Activated CD4-positive, alpha-beta T cell treated with anti-CD3 and anti-CD28 coated beads, Interleukin-2, amount 50 U/mL, for 16 hours (primary cell): ENCODE results near the gene PLXNB2.
A peak's percentile ranks its signal among the peaks of the same experiment; 100 is the strongest.

Source experiments
- DNase-seq: peaks from one replicate; pipeline ENCODE4 v3.0.0-alpha.2; 2020

Gene PLXNB2

GRCh38 chr22:50310949-50311444, 3.6 kb upstream of the PLXNB2 start:
- DNase-seq, result no peak

- no peak for DNase-seq
Measured at GRCh38 chr22:50310031-50310722, 2.7 kb upstream of the PLXNB2 start.

- DNase-seq, result no peak
Measured at GRCh38 chr22:50309601-50309991, 2.1 kb upstream of the PLXNB2 start.

DNA sequence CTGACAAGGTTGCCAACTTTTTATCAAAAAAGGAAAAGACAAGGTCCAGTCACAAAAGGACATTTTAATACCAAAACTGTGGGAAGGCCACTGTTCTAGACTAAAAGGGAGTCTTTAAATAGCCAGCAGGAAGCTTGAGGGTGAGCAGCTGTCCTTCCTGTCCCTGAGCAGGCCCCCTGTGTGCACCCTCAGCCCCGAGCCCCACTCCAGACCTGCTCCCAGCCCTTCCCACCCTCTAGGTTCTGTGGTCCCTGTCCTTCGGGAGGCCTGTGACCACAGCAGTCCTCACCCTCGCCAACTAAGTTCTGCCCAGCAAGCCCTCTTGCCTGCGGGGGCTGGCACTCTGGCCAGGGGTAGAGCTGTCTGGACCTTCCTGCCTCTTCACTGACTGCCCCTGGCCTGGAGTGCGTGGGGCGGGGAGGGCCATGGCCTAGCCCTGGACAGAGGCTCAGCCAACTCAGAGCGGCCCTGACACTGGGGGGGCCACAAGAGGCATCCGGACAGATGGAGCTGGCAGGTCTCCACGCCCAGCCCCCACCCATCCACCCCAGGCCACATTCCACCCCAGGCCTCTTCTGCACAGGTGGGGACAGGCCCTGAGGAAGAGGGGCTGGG, 1.6 kb upstream of the PLXNB2 start:
- DNase-seq, result no peak

- no peak for DNase-seq
Measured at GRCh38 chr22:50308597-50308935, 1.1 kb upstream of the PLXNB2 start.

DNA sequence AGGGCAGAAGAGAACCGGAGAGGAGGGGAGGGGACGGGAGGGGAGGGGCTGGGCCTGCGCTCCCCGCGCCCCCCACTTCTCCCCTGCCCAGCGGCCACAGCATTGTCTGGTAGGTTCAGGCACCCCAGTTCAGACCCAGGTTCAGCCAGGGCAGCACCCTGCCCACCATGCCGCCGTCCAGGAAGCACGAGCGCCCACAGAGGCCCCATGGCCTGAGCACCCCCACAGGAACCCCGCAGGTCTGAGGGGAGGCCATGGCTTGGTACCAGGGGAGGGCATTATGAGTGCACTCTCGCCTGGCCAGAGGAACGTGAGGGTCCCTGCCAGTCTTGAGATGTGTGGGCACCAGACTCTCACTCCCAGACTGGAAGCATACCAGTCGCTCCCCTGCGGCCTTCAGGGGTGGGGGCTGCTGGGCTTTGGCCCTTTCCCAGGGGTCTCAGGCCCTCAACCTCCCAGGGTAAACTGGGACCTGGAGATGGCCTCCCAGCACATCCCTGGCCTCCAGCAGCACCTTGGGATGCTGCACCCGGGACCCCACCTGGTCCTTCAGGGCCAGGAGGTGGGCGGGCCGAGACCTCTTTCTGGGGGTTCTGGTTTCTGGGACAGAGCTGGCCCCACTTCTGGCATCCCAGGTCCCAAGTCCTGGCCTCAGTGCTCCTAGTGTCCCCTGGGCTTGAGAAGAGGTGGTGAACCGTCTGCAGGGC, 597 bp upstream of the PLXNB2 start:
- no peak for DNase-seq

GRCh38 chr22:50305923-50306566, 1.4 kb downstream of the PLXNB2 start:
- DNase-seq, result peak; percentile 20

DNA sequence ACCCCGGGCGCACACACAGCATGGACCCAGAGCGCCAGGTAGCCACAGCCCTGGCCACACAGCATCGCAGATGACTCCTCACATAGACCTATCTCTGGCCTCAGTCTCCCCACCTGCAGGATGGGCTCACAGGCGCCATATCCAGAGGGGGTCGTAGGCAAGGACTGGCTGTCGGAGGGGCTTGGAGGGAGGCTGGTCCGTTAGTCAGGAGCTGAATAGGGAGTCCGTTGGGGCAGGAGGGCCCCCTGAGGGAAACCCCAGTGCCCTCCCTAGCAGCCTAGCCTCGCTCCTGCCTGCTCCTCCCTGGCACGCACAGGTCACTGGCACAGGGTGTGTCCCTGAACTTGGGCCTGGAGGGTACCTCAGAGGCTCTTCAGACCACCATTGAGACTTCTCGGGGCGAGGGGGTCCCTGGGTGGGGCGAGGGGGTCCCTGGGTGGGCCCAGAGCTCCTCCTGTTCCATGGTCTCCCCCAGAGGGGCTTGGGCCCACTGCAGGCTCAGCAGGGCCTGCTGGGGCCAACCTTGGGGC, 2.0 kb downstream of the PLXNB2 start:
- DNase-seq, result no peak

GRCh38 chr22:50304528-50305392, 2.7 kb downstream of the PLXNB2 start:
- DNase-seq, result no peak

DNA sequence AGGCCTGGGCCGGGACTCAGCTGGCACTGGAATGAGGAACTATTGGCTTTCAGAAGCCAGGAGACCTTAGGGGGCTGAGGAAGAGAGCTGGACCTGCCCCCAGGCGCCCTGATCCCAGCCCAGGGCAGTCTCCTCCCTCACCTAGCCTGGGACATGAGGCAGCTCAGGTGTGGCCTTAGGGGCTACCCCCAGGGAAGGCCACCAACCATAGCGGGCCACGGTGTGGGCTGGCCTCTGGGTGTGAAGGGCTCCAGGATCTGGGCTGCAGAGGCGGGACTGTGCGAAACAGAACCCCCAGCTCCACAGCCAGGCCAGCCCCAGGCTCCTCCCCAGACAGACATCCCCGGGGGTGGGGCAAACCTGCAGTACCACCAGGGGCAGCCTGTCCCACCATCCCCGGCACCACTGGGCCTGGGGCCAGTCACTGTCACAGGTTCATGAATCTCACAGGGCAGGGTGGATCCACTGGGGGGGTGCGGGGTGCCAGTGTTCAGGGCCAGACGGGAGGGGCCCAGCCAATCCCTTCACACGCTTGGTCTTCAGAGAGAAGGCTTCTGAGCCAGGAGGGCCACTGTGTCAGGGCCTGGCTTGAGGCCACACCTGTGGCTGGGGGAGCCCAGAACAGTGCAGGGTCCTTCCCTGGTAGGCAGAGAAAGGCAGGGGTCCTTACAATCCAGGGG, 3.5 kb downstream of the PLXNB2 start:
- DNase-seq, result no peak

DNA sequence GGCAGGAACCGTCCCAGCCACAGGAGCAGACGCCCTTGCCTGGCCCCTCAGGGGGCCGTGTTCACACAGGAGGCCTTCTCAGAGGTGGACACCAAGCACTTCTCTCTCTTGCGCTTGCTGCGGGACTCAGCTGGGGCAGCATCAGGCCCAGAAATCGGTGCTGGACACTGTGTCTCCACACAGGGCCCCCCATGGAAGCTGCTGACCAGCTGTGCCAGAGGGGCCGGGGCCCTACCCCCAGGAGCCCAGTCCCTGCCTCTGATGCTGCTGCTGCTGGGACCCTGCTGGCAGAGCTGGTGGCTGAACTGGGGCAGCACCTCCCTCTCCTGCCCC, 4.0 kb downstream of the PLXNB2 start:
- DNase-seq, result no peak

DNA sequence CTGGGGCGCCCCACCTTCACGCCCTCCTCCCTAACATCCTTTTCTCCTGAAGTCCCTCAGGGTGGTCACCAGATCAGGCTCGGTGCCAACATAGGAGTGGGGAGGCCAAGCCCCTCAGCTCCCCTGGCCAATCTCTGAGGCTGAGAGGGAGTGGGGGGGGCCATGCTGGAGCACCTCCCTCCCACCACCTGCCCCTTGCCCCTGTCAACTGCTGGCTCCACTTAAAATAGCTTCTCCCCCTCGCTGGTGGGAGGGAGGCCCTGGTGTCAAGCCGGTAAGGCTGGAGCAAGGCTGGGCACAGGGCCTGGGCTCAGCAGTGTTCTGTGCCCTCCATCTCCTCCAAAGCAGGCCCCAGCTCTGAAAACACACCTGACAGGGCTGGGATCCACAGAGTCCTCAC, 4.9 kb downstream of the PLXNB2 start:
- no peak for DNase-seq

DNA sequence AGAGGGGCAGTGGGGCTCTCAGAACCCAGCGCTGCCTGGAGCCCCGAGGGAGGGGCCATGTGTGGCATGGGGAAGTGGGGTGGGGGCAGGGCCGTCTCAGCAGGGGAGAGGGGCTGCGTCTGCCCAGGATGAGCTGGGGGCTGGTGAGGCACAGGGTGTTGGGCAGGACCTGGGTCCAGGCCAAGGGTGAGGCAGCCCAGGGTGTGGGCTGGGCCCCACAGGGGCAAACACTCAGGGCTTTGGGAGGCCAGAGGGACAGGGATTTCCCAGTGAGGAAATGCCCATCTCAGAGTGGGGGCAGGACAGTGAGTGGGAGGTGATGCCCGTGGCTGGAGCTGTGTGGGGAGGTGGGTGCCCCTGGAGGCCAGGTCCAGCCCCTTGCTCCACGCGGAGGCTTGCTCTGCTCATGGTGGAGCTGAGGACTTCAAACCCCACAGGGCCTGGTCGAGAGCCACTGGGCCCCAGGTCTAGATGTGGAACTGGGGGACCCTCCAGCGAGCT, 5.4 kb downstream of the PLXNB2 start:
- DNase-seq, result no peak

- no peak for DNase-seq
Measured at GRCh38 chr22:50301581-50301991, 5.9 kb downstream of the PLXNB2 start.

- no peak for DNase-seq
Measured at GRCh38 chr22:50300620-50301257, 6.7 kb downstream of the PLXNB2 start.

- DNase-seq, result no peak
Measured at GRCh38 chr22:50299785-50300619, 7.4 kb downstream of the PLXNB2 start.

DNA sequence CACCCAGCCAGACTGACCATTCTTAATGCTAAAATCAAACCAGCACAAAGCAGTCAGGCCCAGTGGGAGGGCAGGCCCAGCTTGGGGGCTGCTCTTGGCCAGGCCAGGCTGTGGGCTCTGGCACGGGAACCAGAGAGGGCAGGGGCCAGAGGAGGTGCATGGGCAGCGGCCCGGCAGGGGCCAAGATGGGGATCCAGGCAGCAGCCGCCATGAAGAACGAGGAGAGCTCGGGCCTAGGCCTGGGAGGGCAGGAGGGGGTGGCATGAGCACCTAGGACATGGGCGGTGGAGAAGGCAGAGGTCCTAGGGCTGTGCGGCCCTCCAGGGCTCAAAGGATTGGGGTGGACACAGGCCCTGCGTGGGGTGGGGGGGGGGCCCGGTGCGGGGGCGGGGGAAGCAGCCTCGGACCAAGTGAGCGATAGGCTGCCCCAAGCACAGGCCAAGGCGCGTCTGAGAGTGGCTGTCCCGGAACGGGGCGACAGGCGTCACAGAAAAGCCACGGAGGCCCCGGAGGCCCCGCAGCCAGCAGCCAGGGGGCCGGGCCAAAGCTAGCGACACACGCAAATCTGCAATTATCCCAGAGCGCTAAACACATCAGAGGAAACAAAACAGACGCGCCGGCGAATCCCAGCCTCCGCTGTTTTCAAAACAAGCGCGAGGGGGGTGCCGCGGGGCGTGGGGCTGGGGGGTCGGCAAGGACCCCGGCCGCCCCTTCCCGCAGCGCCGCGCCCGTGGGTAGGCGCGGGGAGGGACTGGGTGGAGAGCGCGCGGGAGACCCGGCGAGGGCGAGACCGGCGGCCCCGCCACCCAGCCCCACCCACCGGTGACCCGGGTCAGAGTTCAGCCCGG, 8.3 kb downstream of the PLXNB2 start:
- no peak for DNase-seq

DNA sequence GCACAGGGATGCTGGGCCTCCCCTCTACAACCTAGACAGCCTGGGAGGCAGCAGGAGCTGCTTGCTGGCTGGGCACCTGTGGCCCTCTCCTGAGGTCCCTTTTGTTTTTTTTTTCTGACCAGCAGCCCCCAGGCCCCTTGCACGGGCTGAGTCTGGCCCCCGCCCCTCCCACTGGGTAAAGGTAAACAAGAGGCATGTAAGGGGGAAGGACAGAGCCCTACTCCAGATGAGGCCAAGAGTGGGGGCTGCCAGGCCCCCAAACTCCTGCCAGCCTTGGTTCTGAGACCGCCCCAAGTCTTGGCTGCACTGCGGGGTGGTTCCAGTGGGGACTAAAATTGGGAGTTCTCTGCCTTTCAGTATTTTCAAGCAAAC, 9.2 kb downstream of the PLXNB2 start:
- no peak for DNase-seq

DNA sequence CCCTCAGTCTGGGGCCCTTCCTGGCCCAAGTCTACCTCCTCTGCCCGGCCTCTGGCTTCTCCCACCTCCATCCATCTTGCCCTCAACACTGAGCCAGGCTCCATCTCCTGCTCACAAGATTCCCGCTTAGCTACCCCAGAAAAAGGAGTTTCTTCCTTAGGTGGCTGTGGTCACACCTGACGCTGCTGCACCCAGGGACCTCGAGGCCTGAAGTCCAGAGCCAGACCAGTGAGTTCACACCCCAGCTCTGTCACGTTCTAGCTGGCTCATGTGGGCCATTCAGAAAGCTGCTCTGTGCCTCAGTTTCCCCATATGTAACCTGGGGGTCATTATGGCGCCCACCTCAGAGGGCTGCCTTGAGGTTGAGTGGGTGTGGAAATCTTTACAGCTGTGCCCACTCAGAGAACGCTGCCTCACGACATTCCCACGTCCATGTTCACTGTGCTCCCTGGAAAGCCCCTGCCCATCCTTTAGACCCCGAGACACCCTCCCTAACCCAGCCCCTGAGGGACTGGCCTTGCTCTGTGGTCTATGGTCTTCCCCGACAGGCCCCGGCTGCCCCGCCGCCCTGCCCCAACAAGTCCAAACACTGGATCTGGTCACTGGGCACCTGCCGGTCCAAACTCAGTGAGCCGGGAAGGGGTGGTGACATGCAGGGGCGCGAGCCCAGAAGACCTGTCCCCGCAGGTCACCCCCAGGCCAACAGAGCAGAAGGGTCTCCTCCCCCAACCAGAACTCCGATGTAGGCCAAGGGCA, 9.8 kb downstream of the PLXNB2 start:
- no peak for DNase-seq
